ENCODE measurements around the gene SHROOM3.

Gene SHROOM3

DNA sequence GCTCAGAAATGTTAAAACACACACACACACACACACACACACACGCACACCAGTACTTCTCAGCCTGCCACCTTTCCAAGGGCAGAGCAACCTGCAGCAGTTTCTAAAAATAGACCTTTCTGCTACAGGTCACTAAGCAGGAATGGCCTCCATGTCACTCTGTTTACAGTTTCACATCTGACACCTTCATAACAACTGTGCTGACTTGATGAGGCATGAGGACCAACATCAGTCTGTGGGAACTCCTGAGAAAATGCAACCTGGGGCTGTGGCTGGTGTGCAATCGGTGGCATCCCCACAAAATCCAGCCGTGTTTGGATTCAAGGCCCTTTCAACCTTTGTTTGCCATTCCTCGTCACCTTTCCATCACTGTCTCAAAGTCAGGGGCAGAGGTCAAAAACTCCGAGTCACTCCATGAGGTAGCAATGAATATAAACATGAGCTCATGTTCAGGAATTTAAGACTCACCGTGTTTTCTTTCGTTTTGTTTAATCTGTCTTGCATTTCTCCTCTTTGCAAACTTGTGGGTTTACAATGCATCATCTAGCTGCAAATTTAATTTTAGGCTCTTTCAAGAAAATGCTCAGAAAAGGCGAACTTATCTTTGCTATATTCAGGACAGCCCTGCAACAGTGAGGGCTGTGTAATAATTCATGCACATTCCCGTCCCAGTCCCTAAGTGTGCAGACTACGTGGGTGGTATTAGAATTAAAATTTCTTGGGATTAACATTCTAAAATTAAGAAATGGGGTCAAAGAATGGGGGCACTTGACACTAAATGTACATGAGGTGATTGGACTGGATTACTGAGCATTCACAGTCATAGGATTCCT is 135.3 kb downstream of the SHROOM3 start:
- Mint-ChIP-seq H3K36me3 (ENCODE audit: low read depth) (no peaks in the 10 kb centered on the region), H3K27me3 (peaks cover 19% of the 10 kb centered on the region), H3K9me3 (no peaks in the 10 kb centered on the region), H3K27ac (no peak overlapping the region), H3K4me3 (no peak overlapping the region), H3K4me1 (no peaks in the 10 kb centered on the region)
- ATAC-seq (no peak), DNase-seq (no peak)

DNA sequence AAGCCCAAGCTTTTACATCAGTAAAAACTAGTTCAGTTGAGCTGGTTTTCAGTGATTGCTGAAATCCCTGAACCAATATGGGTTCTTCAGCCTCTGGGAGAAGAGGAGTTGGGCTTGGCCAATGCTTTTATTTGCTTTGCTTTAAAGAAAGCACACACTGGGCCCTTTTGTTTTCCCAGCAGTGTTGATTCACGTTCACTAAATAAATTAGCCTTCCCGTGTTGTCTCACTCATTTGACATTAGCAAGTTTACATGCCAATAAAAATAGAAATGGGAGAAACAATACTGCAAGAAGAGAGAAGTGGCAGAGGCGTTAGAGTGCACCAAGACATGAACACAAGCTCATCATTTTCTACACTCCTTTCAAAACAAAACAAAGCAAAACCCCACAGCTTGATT is 136.2 kb downstream of the SHROOM3 start:
- no peak for DNase-seq
- Mint-ChIP-seq H3K9me3 (no peaks in the 10 kb centered on the region), H3K36me3 (ENCODE audit: low read depth) (no peaks in the 10 kb centered on the region), H3K4me1 (no peaks in the 10 kb centered on the region), H3K27me3 (peaks cover 26% of the 10 kb centered on the region), H3K27ac (no peak overlapping the region), H3K4me3 (no peak overlapping the region)
- no peak for ATAC-seq

DNA sequence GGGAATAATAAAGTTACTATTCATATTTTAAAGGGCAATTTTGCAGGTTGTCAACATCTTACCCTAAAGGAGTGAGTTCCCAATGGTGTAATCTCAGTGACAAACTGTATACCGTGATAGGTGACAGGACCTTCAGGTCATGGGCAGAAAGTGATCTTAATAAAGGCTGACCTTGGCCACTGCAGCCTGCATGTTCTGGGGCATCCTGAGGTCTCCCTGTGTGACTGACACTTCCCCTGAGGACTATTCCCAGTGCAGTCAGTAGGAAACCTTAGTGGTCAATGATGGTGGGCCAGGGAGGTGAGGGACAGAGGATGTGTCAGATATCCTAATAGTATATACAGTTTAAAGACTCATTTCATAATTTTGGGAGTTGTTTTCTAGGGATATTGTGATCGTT is 137.2 kb downstream of the SHROOM3 start:
- peaks cover 29% of the 10 kb centered on the region for H3K27me3 Mint-ChIP-seq

DNA sequence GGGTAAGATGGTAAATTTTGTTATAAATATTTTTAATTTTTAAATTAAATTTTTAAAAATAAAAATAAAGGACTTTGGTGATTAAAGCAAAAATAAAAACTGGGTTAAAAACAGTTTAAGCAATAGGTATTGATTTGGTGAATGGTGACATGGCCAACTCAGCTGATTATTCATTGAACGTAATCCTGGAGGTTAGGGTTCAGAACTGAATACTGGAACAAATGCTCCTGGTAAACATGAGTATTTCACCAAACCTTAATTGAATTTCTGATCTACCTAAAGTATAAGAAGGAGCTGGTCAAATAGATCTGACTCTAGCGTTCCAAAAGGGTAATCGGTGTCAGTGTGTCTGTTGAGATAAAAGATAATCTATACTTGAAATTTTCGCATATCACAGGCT is 141.8 kb downstream of the SHROOM3 start:
- Mint-ChIP-seq H3K4me1 (no peaks in the 10 kb centered on the region), H3K9me3 (no peaks in the 10 kb centered on the region), H3K36me3 (ENCODE audit: low read depth) (no peaks in the 10 kb centered on the region), H3K4me3 (no peak overlapping the region), H3K27ac (no peak overlapping the region), H3K27me3 (peaks cover 23% of the 10 kb centered on the region)
- ATAC-seq (no peak), DNase-seq (no peak)

More for the DNA sequence above, 137.2 kb downstream of the SHROOM3 start:
- Mint-ChIP-seq H3K4me1 (no peaks in the 10 kb centered on the region), H3K27ac (no peak overlapping the region), H3K36me3 (ENCODE audit: low read depth) (no peaks in the 10 kb centered on the region), H3K4me3 (no peak overlapping the region), H3K9me3 (no peaks in the 10 kb centered on the region)
- ATAC-seq (no peak), DNase-seq (no peak)

DNA sequence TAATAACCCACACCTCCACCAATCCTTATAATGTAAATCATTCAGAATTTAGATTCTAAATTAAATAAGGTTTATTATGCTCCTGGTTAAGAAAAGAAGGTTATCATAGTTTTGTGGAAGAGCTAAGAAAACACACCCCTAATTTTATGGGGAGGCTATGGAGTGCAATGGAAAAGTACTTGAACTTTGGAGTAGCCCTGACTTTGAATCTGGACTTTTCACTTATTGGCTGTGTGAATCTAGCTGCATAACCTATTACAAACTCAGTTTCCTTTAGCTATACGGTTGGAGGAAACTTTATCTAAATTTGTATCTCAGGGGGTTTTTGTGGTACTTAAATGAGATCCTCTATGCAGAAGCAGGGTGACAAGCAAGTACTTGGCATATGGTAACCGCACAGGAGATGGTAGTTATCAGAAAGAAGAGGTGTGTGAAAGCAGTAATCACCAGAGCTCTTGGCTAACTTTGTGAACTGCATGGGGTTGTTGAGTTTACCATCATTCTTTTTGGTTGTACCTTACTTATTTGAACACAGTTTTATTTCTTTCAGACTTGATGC is 143.1 kb downstream of the SHROOM3 start:
- no peak overlapping the region for H3K27ac Mint-ChIP-seq
- DNase-seq: no peak
- no peaks in the 10 kb centered on the region for H3K9me3 Mint-ChIP-seq
- H3K36me3 Mint-ChIP-seq (ENCODE audit: low read depth): no peaks in the 10 kb centered on the region
- no peak overlapping the region for H3K4me3 Mint-ChIP-seq
- ATAC-seq: peak; percentile 46
- no peaks in the 10 kb centered on the region for H3K4me1 Mint-ChIP-seq
- H3K27me3 Mint-ChIP-seq: peaks cover 31% of the 10 kb centered on the region

DNA sequence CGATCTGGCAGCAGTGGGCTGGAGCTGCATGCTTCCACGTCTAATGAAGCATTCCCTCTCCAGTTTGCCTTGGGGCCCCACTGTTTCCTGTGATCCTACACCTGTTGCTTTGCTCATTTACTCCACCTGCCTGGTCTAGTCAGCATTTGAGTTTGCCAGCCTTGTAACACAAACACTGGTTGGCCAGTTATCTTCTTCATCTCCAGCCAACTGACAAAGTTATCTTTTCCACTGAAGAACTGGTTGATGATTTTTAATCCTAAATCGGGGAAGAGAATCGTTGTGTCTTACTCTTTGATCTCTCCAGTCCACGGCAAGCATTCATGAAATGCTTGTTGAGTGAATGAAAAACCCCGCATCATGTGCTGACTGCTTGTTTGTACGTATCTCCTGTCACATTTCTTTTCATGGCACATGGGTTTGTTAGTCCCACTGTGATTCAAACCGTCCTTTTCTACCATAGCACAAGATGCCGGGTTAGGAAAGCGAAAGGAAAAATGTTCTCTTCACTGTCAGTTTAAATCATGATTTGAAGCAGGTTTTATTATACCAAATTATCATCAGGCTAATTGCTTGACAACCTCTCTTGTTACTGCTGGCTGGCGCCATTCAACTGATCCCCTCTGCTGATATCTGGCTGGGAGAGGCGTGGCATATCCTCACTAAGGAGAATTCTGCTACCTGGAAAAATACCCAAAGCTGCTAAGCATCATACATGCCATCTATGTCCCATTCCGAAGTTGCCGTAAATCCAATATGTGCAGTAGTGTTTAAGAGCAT is 144.8 kb downstream of the SHROOM3 start:
- H3K27me3 Mint-ChIP-seq: peaks cover 36% of the 10 kb centered on the region

DNA sequence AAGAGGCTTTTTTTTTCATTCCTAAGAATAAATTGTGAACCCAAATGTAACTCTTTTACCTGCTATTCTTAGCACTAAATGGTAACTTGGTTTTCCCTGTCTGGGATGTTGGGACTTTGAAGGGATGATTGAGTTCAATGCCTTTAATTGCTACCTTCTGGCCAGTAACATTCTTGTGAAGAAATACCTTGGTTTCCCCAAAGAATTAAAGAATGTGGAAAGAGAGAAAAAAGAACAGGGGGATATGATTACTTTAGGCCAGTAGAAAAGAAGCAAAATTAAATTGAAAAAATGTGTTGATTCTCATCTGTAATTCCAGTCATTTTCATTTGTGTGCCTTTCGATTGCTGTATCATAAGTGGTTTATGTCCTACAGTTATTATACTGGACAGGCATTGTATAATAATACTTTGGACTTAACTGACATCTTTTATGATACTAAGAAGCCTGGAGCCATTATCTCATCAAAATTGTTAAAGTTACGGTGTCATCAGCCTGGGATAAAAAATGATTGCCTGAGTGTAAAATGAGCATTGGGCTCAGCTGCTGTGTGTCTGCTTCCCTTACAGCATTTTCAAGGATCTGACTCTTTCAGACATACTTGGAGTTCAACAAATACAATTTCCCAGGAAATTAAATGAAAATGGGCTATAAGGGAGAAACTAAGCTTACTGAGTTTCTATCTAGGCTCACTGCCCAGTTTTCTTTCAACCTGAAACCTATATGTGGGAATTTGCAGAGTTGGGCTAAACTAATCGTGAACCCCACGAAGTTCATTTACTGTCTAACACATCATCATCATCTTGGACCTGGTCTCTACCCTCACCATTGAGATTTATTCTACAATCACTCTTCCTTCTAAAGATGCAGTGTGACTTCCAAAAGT is 146.3 kb downstream of the SHROOM3 start:
- Mint-ChIP-seq H3K4me3 (no peak overlapping the region), H3K27ac (no peak overlapping the region), H3K36me3 (ENCODE audit: low read depth) (no peaks in the 10 kb centered on the region), H3K27me3 (peaks cover 39% of the 10 kb centered on the region), H3K9me3 (no peaks in the 10 kb centered on the region), H3K4me1 (peaks cover 8% of the 10 kb centered on the region)
- no peak for DNase-seq
- no peak for ATAC-seq

More for the DNA sequence above, 144.8 kb downstream of the SHROOM3 start:
- ATAC-seq (no peak), DNase-seq (no peak)
- H3K9me3 Mint-ChIP-seq: no peaks in the 10 kb centered on the region
- H3K27ac Mint-ChIP-seq: no peak overlapping the region
- H3K4me1 Mint-ChIP-seq: no peaks in the 10 kb centered on the region
- no peak overlapping the region for H3K4me3 Mint-ChIP-seq
- no peaks in the 10 kb centered on the region for H3K36me3 Mint-ChIP-seq (ENCODE audit: low read depth)

DNA sequence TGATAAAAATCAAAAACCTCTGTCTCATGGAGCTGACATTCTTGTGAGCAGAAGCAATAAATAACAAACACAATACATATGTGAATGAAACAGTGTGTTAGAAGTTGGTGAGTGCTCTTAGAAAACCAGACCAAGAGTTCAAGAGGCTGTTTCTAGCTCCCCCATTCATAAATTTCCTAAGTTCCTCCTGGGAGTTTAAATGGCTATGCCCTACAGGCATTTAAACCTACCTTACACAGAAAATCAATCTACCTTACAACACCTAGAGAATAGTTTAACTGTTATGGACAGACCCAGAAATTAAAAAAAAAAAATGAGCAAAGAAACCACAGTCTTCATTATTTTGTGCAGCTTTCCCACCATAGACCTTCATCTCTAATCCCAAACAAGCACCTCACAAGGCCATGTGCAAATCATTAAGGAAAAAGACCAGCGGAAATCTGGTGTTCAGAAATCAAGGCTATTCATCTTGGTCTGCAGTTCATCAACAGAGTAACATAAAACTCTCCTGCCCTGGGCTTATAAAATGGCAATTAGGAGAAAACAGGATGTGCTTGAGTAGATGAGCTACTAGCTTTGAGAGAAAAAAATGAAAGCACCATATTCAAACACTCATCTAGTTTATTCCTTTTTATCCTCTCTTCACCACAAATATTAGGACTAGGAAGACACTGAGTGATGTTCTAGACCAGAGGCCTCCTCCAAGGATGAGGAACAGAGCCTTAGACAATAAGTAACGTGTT is 147.2 kb downstream of the SHROOM3 start:
- Mint-ChIP-seq H3K27ac (no peak overlapping the region), H3K4me1 (peaks cover 9% of the 10 kb centered on the region), H3K27me3 (peaks cover 43% of the 10 kb centered on the region), H3K9me3 (no peaks in the 10 kb centered on the region), H3K36me3 (ENCODE audit: low read depth) (no peaks in the 10 kb centered on the region), H3K4me3 (no peak overlapping the region)
- DNase-seq: no peak
- ATAC-seq: no peak

DNA sequence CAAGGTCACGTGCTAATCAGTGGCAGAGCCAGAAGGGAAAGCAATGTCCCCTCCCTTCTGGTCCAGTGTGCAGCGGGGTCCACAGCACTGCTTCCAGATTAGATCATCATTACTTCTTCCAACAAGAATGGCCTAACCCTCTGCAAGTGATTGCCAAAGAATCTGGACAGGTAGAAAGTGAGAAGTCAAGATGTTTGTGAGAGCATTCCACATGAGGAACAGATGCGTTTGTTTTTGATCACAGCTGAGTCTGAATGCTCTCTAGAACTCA is 147.7 kb downstream of the SHROOM3 start:
- no peak overlapping the region for H3K27ac Mint-ChIP-seq
- H3K9me3 Mint-ChIP-seq: no peaks in the 10 kb centered on the region
- H3K4me1 Mint-ChIP-seq: peaks cover 9% of the 10 kb centered on the region
- peaks cover 48% of the 10 kb centered on the region for H3K27me3 Mint-ChIP-seq
- no peaks in the 10 kb centered on the region for H3K36me3 Mint-ChIP-seq (ENCODE audit: low read depth)
- H3K4me3 Mint-ChIP-seq: no peak overlapping the region
- ATAC-seq: no peak
- no peak for DNase-seq

DNA sequence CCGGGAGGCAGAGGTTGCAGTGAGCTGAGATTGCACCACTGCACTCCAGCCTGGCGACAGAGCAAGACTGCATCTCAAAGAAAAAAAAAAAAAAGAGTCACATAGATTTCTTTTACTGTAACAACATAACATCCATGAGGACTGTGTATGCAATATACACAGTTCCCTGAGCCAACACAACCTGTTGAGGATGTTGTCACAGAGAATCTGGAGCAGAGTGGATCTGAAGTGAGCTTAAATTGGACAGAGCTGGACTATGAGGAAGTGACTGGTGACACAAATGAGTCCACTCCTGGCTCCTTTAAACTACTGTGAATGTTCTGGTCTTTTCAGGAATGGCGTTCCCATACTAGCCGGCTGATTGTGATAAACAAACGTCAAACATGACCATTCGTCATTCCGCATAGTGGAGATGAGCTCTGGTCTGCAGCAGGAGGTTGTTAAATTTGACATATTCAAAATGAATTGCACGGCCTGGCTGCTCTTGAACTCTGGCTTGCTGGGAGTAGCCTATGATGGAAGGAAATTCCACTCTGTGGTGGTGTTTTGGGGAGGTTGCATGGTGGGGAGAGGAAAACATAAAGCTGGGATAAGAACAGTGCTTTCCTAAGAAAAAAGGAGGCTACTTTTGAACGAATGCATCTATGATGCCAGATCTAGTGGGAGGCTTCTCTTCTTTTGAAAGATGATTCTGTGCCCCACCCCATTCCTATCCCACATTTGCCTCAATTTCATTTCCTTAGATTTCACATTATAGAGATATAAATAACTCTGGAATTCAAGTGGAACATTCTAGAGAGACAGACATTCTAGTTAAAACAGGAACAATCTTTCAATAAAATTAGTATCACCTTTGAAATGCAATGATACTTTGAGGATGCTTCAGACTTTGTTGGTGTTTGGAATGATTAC is 149.5 kb downstream of the SHROOM3 start:
- H3K27me3 Mint-ChIP-seq: peaks cover 56% of the 10 kb centered on the region
- DNase-seq (no peak), ATAC-seq (no peak)
- no peaks in the 10 kb centered on the region for H3K9me3 Mint-ChIP-seq
- no peak overlapping the region for H3K27ac Mint-ChIP-seq
- H3K36me3 Mint-ChIP-seq (ENCODE audit: low read depth): no peaks in the 10 kb centered on the region
- peaks cover 9% of the 10 kb centered on the region for H3K4me1 Mint-ChIP-seq
- no peak overlapping the region for H3K4me3 Mint-ChIP-seq

DNA sequence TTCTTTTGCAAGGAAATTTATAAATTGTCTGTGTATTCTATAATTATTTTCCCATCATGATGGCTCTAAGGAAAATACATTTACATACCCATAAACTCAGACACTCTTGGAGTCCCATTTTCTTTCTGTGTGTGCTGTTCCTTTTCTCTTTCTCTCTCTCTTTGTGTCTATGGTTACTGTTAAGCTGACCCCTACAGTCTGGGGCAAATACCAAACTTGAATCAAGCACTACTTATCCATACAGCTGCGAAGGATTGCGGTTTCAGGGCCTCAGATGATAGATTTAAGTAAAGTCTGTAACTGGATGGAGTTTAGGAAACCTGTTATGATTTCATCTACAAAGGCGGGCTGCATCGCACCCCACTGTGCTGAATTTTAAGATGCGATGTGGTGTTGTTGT is 150.2 kb downstream of the SHROOM3 start:
- DNase-seq (no peak), ATAC-seq (no peak)
- H3K27me3 Mint-ChIP-seq: peaks cover 58% of the 10 kb centered on the region
- H3K27ac Mint-ChIP-seq: no peak overlapping the region
- H3K36me3 Mint-ChIP-seq (ENCODE audit: low read depth): no peaks in the 10 kb centered on the region
- peaks cover 9% of the 10 kb centered on the region for H3K4me1 Mint-ChIP-seq
- H3K4me3 Mint-ChIP-seq: no peak overlapping the region
- no peaks in the 10 kb centered on the region for H3K9me3 Mint-ChIP-seq

DNA sequence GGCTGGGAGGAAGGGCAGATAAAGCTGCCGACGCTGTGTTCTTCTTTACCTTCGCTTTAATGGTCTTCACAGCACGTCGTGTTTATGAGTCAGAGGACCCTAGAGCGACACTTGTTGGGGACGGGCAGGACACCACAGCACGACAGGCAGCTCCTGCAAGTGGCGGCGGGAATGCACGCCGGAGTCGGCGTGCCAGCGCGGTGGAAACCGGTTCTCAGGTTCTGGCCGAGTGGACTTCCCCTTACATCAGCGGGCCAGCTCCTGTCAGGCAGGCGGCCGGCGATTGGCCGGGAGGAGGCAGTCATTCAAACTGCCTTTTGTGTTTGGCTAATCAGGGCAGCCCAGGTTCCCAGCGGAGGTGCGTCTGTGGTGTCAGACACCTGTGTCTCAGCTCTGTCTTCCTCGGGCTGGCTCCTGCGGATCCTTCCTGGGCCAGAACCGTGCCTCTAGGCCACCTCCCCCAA is 150.9 kb downstream of the SHROOM3 start:
- Mint-ChIP-seq H3K27me3 (peaks cover 62% of the 10 kb centered on the region), H3K4me1 (peaks cover 9% of the 10 kb centered on the region), H3K9me3 (no peaks in the 10 kb centered on the region), H3K4me3 (peak overlapping the region; percentile 45), H3K36me3 (ENCODE audit: low read depth) (no peaks in the 10 kb centered on the region), H3K27ac (no peak overlapping the region)
- ATAC-seq (peak; percentile 64), DNase-seq (peak; percentile 29)

DNA sequence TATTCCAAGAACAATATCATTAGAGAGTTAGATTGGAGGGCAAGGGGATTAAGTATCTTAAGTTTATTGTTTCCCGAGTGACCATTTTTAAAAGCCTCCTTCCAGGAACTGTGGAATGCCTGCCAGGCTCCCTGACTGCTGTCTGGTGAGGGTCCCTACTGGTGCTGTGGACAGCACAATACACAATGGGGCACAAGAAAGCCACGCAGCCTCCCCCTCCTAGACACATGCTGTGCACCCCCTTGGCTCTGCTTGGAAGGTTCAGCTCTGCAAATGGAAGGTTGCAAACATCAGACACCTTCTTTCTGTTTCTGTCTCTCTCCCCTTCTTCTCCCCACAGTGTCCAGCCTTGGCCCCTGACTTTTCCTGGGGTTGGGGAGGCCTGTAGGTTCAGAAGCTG is 153.2 kb downstream of the SHROOM3 start:
- ATAC-seq: no peak
- H3K4me1 Mint-ChIP-seq: peaks cover 9% of the 10 kb centered on the region
- no peaks in the 10 kb centered on the region for H3K36me3 Mint-ChIP-seq (ENCODE audit: low read depth)
- peaks cover 57% of the 10 kb centered on the region for H3K27me3 Mint-ChIP-seq
- DNase-seq: no peak
- H3K4me3 Mint-ChIP-seq: no peak overlapping the region
- H3K27ac Mint-ChIP-seq: no peak overlapping the region
- no peaks in the 10 kb centered on the region for H3K9me3 Mint-ChIP-seq
